Motor neuron (in vitro differentiated cells): ENCODE results near the gene OGDH. TPM values are rescaled to one million over a fixed set of nuclear protein-coding genes. Genes with fewer than 3 reads are reported as not detected.

Experiments
- ATAC-seq, 8 experiments: fragments of 200-7000 bp; cut with Tn5 transposase; replicated peaks in 6 of 8; 2 replicates each; pipeline ENCODE4 v1.8.0; 2021; ENCODE audit warnings: mild to moderate bottlenecking in 8 of 8, moderate library complexity in 8 of 8
- H3K27ac ChIP-seq, 2 donors: fragments of 250-450 bp; sonication (Bioruptor Pico); 2 replicates each; pipeline ENCODE4 v1.9.0; 2021; ENCODE audit warnings: antibody characterized with exemption in 2 of 2, mild to moderate bottlenecking in 2 of 2, moderate library complexity in 1 of 2
- H3K4me1 ChIP-seq, 2 donors: fragments of 250-450 bp; sonication (Bioruptor Pico); replicated peaks in 1 of 2; 2 replicates each; pipeline ENCODE4 v1.6.1; 2021; ENCODE audit warnings: antibody characterized with exemption in 2 of 2, mild to moderate bottlenecking in 2 of 2, moderate library complexity in 1 of 2
- H3K4me3 ChIP-seq, 5 donors: fragments of 250-450 bp; sonication (Bioruptor Pico); 2 replicates each; pipeline ENCODE4 v1.9.0; 2021; ENCODE audit warnings: antibody characterized with exemption in 5 of 5, mild to moderate bottlenecking in 5 of 5, moderate library complexity in 4 of 5
- WGBS, 10 experiments: fragments of 450-650 bp; shearing (Covaris generic); methylation state at CpG; one replicate each; pipeline ENCODE4 v1.0.0; 2022; 5-methylcytosine and 5-hydroxymethylcytosine counted together
- in situ Hi-C, 9 experiments: fragments of 400-800 bp; cut with MboI; loops; one replicate each; pipeline ENCODE4 v1.15.0; 2021; ENCODE audit warnings: low sequenced_read_pairs in 9 of 9, low pct_unique_long_range_greater_than_20kb in 2 of 9; ENCODE audit not compliant: unreplicated experiment in 9 of 9
- total RNA-seq, 8 experiments: library from RNA; unstranded; fragments of 300-600 nt; gene quantifications; 2 replicates each; pipeline versions ENCODE4 v1.2.3 to v1.2.4, GENCODE V29; 2022

OGDH gene
- total RNA-seq, 8 experiments from 2014 or later, result 27.1 to 89.0 (median 39.9) TPM

- 58 to 100% (median 92%) methylated on average over 1 to 3 of the region's 3 CpGs; no CpG with 5 or more reads in 4 of the 10 experiments for WGBS, 10 experiments
- in situ Hi-C loops, result no loop called here
- ATAC-seq, result no peak
- no peaks in the 10 kb centered on the region for H3K4me1 ChIP-seq
- no peak overlapping the region for H3K4me3 ChIP-seq
- H3K27ac ChIP-seq, result no peak overlapping the region
Measured at GRCh38 chr7:44736896-44737295, 130.5 kb downstream of the OGDH start.

GRCh38 chr7:44738051-44738723 lies 131.8 kb downstream of the OGDH start:
- no peak for ATAC-seq
- WGBS, 10 experiments, result 70 to 100% (median 85%) methylated on average over 1 to 4 of the region's 4 CpGs; no CpG with 5 or more reads in 4 of the 10 experiments
- Histone ChIP-seq H3K4me3 (no peak overlapping the region), H3K4me1 (no peaks in the 10 kb centered on the region), H3K27ac (no peak overlapping the region)
- in situ Hi-C loops, result no loop called here

GRCh38 chr7:44738876-44739665 lies 132.6 kb downstream of the OGDH start:
- Histone ChIP-seq H3K4me1 (peaks cover 2 to 6% of the 10 kb centered on the region in 2 donors), H3K27ac (no peak overlapping the region), H3K4me3 (no peak overlapping the region)
- in situ Hi-C loops, result no loop called here
- ATAC-seq, result no peak
- WGBS, 10 experiments, result 33 to 98% (median 91%) methylated on average over 1 to 7 of the region's 23 CpGs; no CpG with 5 or more reads in 2 of the 10 experiments

GRCh38 chr7:44740055-44740454 lies 133.6 kb downstream of the OGDH start:
- peaks cover 2 to 6% of the 10 kb centered on the region in 2 donors for H3K4me1 ChIP-seq
- in situ Hi-C loops, result no loop called here
- WGBS, 10 experiments, result 83 to 100% methylated on average over 1 of the region's 2 CpGs; no CpG with 5 or more reads in 8 of the 10 experiments
- H3K27ac ChIP-seq, result no peak overlapping the region
- ATAC-seq, result peak in 1 of 8 experiments; percentile 34
- H3K4me3 ChIP-seq, result no peak overlapping the region

- WGBS, 10 experiments, result 44 to 80% methylated on average over 1 of the region's 1 CpG; no CpG with 5 or more reads in 8 of the 10 experiments
- Histone ChIP-seq H3K27ac (no peak overlapping the region), H3K4me1 (peaks cover 2 to 10% of the 10 kb centered on the region in 2 donors), H3K4me3 (no peak overlapping the region)
- no peak for ATAC-seq
- in situ Hi-C loops, result no loop called here
Measured at GRCh38 chr7:44743750-44744149, 137.3 kb downstream of the OGDH start.

- in situ Hi-C loops, result no loop called here
- Histone ChIP-seq H3K4me3 (peak within 1 kb of the TSS; percentile 51 to 95 (median 81)), H3K4me1 (peaks cover 16 to 21% of the 10 kb centered on the region in 2 donors), H3K27ac (peak within 1 kb of the TSS; percentile 82 to 86)
- peak; percentile 87 to 96 (median 92) for ATAC-seq
- 0 to 57% (median 11%) methylated on average over 1 to 7 of the region's 92 CpGs; no CpG with 5 or more reads in 2 of the 10 experiments for WGBS, 10 experiments
Measured at GRCh38 chr7:44748045-44748947, 141.9 kb downstream of the OGDH start, which contains the start of gene ZMIZ2. Gene ZMIZ2, plus strand, starts transcription at chr7:44748847. Its CDS starts 7,403 bp downstream, at chr7:44756250.

GRCh38 chr7:44748948-44749731 lies 142.7 kb downstream of the OGDH start:
- WGBS, 10 experiments, result 0 to 16% (median 5%) methylated on average over 4 to 7 of the region's 60 CpGs; no CpG with 5 or more reads in 5 of the 10 experiments
- H3K4me3 ChIP-seq, result peak overlapping the region; percentile 51 to 95 (median 81)
- peaks cover 13 to 14% of the 10 kb centered on the region in 2 donors for H3K4me1 ChIP-seq
- in situ Hi-C loops, result no loop called here
- peak overlapping the region; percentile 82 to 86 for H3K27ac ChIP-seq
- peak; percentile 1 to 30 (median 16) for ATAC-seq

- ATAC-seq, result no peak
- no peak overlapping the region for H3K27ac ChIP-seq
- H3K4me1 ChIP-seq, result peaks cover 13 to 14% of the 10 kb centered on the region in 2 donors
- 80 to 100% methylated on average over 2 of the region's 2 CpGs; no CpG with 5 or more reads in 8 of the 10 experiments for WGBS, 10 experiments
- H3K4me3 ChIP-seq, result peak overlapping the region; percentile 51 to 95 (median 81)
- in situ Hi-C loops, result loop anchor here in 1 of 9 experiments (25.0 kb wide), 1 partner anchor 163 kb away; the partner anchor contains the start of gene TMED4
Measured at GRCh38 chr7:44749992-44750391, 143.6 kb downstream of the OGDH start.

- no peak overlapping the region for H3K27ac ChIP-seq
- no peak for ATAC-seq
- H3K4me3 ChIP-seq, result peak overlapping the region in 1 of 5 donors; percentile 51
- 100% methylated on average over 1 to 2 of the region's 3 CpGs; no CpG with 5 or more reads in 6 of the 10 experiments for WGBS, 10 experiments
- in situ Hi-C loops, result loop anchor here in 1 of 9 experiments (25.0 kb wide), 1 partner anchor 163 kb away; the partner anchor contains the start of gene TMED4
- H3K4me1 ChIP-seq, result peaks cover 13 to 14% of the 10 kb centered on the region in 2 donors
Measured at GRCh38 chr7:44750424-44750823, 144.0 kb downstream of the OGDH start.

- no peak for ATAC-seq
- in situ Hi-C loops, result loop anchor here in 1 of 9 experiments (25.0 kb wide), 1 partner anchor 164 kb away; the partner anchor contains the start of gene TMED4
- no peak overlapping the region for H3K4me3 ChIP-seq
- no peak overlapping the region for H3K27ac ChIP-seq
- H3K4me1 ChIP-seq, result peaks cover 13 to 14% of the 10 kb centered on the region in 2 donors
- 0 to 100% (median 50%) methylated on average over 1 to 2 of the region's 6 CpGs; no CpG with 5 or more reads in 3 of the 10 experiments for WGBS, 10 experiments
Measured at GRCh38 chr7:44750921-44751571, 144.6 kb downstream of the OGDH start.

GRCh38 chr7:44752822-44753221 lies 146.4 kb downstream of the OGDH start:
- Histone ChIP-seq H3K4me1 (peaks cover 12 to 13% of the 10 kb centered on the region in 2 donors), H3K4me3 (no peak overlapping the region), H3K27ac (no peak overlapping the region)
- WGBS, 10 experiments, result 81 to 100% (median 100%) methylated on average over 1 to 2 of the region's 2 CpGs; no CpG with 5 or more reads in 3 of the 10 experiments
- in situ Hi-C loops, result loop anchor here in 1 of 9 experiments (25.0 kb wide), 1 partner anchor 166 kb away; the partner anchor contains the start of gene TMED4
- ATAC-seq, result no peak
